ENCODE results near the gene ADORA1. TPM values are rescaled to one million over a fixed set of nuclear protein-coding genes. Genes with fewer than 3 reads are reported as not detected.

The ADORA1 gene
- total RNA-seq, 1 experiment from 2014 or later, result 0.17 TPM

DNA sequence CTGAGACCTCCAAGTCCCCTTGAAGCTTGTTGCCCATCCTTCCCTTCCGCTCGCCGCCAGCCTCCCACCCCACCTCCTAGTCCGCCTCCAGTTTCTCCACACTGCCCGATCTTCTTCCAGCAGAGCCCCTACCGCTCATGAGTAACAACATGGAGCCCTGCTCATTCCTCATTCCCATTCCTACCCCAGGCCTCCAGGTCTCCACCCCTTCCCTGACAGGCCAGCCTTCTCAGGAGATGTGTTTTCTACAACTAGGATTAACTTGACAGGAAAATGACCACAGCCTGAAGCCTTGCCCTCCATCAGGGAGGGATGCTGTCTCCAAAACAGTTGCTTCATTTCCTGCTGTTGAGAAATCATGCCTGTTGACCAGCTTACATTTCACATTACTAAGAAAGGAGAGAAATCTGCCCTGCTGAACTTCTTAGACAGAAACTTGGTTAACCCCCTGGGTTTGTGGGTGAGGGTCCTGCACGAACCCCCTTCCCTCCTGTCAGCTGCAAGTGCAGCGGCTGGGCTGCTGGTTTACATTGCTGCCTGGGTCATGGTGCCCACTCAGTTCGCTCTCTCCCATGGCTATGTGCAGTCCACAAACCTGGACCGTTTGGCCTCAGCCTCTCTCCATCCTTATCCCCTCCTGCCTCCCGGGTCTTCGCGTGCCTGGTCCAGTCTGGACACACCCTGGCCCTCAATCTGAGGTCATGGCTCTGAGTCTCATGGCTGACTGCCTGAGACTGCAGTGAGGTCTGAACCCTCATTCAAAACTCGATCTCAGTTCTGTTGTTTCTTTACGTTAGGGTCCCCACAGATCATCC, 75.1 kb downstream of the ADORA1 start:
- DNase-seq (ENCODE audit: extremely low read depth, low read depth), result no peak

GRCh38 chr1:203204756-203205155, 77.2 kb downstream of the ADORA1 start:
- no peak for DNase-seq (ENCODE audit: extremely low read depth, low read depth)

DNA sequence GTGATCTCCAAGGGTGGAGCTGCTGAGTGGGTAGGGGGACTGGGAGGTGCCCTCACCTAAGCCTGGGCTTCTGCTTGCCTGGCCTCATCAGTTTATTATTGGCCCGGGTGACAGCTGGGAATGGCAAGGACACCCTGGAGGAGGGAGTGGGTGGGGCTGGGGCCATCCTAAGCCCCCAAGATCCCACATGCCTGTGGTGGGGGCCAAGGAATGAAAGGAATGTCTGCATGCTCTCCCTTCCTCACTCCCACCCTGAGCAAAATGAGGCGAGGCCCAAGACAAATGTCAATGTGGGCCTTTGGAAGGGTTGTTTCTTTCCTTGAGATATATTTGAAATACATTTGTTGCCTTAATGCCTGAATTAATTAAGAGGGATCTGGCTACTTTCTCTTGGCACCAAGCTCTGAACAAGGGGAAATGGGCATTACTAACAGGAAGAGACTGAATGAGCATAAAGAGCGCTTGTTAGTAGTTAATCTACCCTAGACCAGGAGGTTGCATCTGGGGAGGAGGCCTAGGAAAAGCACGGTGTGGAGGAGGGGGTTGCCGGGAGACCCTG, 78.7 kb downstream of the ADORA1 start:
- DNase-seq (ENCODE audit: extremely low read depth, low read depth), result no peak

GRCh38 chr1:203207751-203208150, 80.2 kb downstream of the ADORA1 start:
- DNase-seq (ENCODE audit: extremely low read depth, low read depth), result no peak

GRCh38 chr1:203208181-203208580, 80.7 kb downstream of the ADORA1 start:
- DNase-seq (ENCODE audit: extremely low read depth, low read depth), result no peak

DNA sequence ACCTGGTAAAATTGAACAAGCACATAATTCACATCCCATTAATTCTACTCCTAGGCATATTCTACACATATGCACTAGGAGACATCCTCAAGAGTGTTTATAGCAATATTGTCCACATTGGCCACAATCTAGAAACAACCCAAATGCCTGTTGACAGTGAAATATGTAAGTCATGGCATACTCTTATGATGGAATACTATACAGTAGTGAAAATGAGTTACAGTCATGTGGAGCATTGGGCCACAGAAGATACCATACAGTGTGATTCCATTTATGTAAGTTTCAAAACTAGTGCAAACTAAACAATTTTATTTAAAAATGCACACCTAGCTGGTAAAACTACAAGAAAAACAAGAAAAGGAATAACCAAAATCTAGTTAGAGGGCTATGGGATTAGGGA, 82.8 kb downstream of the ADORA1 start:
- no peak for DNase-seq (ENCODE audit: extremely low read depth, low read depth)

- no peak for DNase-seq (ENCODE audit: extremely low read depth, low read depth)
Measured at GRCh38 chr1:203210988-203211387, 83.5 kb downstream of the ADORA1 start.

GRCh38 chr1:203211812-203212211, 84.3 kb downstream of the ADORA1 start:
- DNase-seq (ENCODE audit: extremely low read depth, low read depth), result no peak

- no peak for DNase-seq (ENCODE audit: extremely low read depth, low read depth)
Measured at GRCh38 chr1:203213126-203213525, 85.6 kb downstream of the ADORA1 start.

- DNase-seq (ENCODE audit: extremely low read depth, low read depth), result no peak
Measured at GRCh38 chr1:203214871-203215270, 87.3 kb downstream of the ADORA1 start.

DNA sequence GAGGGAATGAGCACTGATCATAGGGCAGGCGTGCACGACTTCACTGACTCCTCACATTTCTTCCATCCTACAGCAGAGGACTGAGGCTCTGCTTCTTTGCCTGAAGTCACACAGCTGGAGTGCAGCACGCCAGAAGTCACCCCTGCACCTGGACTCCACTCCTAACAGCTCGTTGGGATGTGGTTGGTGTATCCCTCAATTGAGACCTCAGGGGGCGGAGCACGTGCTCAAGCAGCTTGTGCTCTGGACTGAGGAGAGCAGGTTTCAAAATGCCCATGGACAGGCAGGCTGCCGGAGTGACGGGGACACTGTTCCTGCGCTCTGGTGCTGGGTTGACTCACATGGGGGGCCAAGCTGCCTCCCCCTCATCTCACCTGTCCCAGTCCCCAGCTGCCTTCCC, 88.0 kb downstream of the ADORA1 start:
- DNase-seq (ENCODE audit: extremely low read depth, low read depth), result no peak

DNA sequence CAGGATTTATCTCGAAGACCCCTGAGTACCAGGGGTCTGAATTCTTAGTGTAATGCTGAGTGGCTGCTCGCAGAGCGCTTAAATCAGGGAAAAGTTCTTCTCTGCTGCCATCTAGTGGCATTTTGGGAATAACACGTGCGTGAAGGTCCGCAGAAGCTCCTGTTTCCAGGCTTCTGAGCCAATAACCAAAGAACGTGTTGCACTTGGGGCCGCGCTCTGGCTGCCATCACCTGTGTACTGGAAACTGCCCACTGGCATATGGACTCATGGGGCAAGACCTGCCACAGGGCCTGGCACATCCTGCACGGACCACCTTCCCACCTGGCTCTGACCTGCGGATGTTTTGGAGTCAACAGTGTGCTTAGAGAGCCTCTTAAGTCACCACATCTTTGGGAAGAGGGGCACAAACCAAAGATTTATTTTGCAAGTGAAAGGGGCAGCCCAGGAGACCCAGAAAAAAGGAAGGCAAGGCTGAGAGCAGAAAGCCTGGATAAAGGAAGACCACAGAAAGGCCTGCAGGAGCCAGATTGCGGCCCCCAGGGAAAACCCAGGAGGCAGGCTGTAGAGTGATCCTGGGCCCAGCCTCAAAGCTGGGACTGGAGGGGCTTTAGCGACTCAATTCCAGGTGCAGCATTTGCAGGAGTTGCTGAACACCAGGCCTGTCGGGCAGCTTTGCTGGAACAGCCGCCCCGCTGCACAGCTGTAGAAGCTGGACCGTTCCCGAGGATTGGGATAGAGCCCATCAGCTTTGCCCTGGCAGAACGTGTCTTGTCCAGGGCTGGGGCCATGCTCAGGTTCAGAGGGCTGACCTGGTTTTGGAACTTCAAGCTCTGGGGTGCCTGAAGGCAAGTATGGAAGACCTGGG, 89.0 kb downstream of the ADORA1 start:
- peak; percentile 71 for DNase-seq (ENCODE audit: extremely low read depth, low read depth)

Other genes with a start within 250 kb of the ADORA1 start
- 13.5 and 13.8 TPM in 2 replicates for gene RABIF, start 238.6 kb upstream of the ADORA1 start, total RNA-seq (2014; rRNA removed; shearing (Covaris generic))
- gene KLHL12, start 200.5 kb upstream of the ADORA1 start, total RNA-seq (2014; rRNA removed; shearing (Covaris generic)), result 41.0 and 44.6 TPM in 2 replicates
- gene ADIPOR1, start 169.4 kb upstream of the ADORA1 start, total RNA-seq (2014; rRNA removed; shearing (Covaris generic)), result 152 and 161 TPM in 2 replicates
- 15.8 and 17.4 TPM in 2 replicates for gene CYB5R1, start 160.5 kb upstream of the ADORA1 start, total RNA-seq (2014; rRNA removed; shearing (Covaris generic))
- gene TMEM183A, start 120.4 kb upstream of the ADORA1 start, total RNA-seq (2014; rRNA removed; shearing (Covaris generic)), result 121 and 128 TPM in 2 replicates
- gene PPFIA4, start 101.2 kb upstream of the ADORA1 start, total RNA-seq (2014; rRNA removed; shearing (Covaris generic)), result 3.4 and 4.2 TPM in 2 replicates
- not detected in 2 replicates for gene MYOG, start 41.7 kb upstream of the ADORA1 start, total RNA-seq (2014; rRNA removed; shearing (Covaris generic))
- not detected in 2 replicates for gene MYBPH, start 48.1 kb downstream of the ADORA1 start, total RNA-seq (2014; rRNA removed; shearing (Covaris generic))
- not detected in 2 replicates for gene CHI3L1, start 59.0 kb downstream of the ADORA1 start, total RNA-seq (2014; rRNA removed; shearing (Covaris generic))
- not detected in 2 replicates for gene CHIT1, start 101.9 kb downstream of the ADORA1 start, total RNA-seq (2014; rRNA removed; shearing (Covaris generic))
- 19.6 and 19.9 TPM in 2 replicates for gene BTG2, start 177.8 kb downstream of the ADORA1 start, total RNA-seq (2014; rRNA removed; shearing (Covaris generic))
- 0.38 and 0.45 TPM in 2 replicates for gene FMOD, start 223.4 kb downstream of the ADORA1 start, total RNA-seq (2014; rRNA removed; shearing (Covaris generic))